MM.1S (cell line): ENCODE results near the gene GPATCH2.

ENCODE experiments used
- DNase-seq: peaks from one replicate; pipeline ENCODE4 v3.0.0-alpha.2; 2015
- H2AFZ ChIP-seq: fragments of 300-600 bp; sonication (generic); 2 replicates; pipeline ENCODE4 v1.6.0; 2016; ENCODE audit warnings: antibody characterized with exemption, low read length
- H3F3A ChIP-seq: fragments of 300-600 bp; sonication (generic); 2 replicates; pipeline ENCODE4 v1.6.1; 2016; ENCODE audit warnings: mild to moderate bottlenecking, antibody characterized with exemption, low read length, moderate library complexity, mixed read lengths; ENCODE audit not compliant: insufficient read depth
- H3K27ac ChIP-seq: fragments of 300-600 bp; sonication (generic); 2 replicates; pipeline ENCODE4 v1.5.1; 2016; ENCODE audit warnings: mild to moderate bottlenecking, low read length
- H3K27me3 ChIP-seq: fragments of 300-600 bp; sonication (generic); replicated peaks from 2 replicates; pipeline ENCODE4 v1.6.0; 2016; ENCODE audit warnings: low read length; ENCODE audit not compliant: insufficient read depth
- H3K36me3 ChIP-seq: fragments of 300-600 bp; sonication (generic); replicated peaks from 2 replicates; pipeline ENCODE4 v1.6.1; 2016; ENCODE audit warnings: mild to moderate bottlenecking, low read length, mixed read lengths; ENCODE audit not compliant: insufficient read depth
- H3K4me1 ChIP-seq: fragments of 300-600 bp; sonication (generic); 2 replicates; pipeline ENCODE4 v1.6.1; 2016; ENCODE audit warnings: low read length, mixed read lengths
- H3K4me2 ChIP-seq: fragments of 300-600 bp; sonication (generic); 2 replicates; pipeline ENCODE4 v1.6.0; 2016; ENCODE audit warnings: low read depth, low read length
- H3K4me3 ChIP-seq: fragments of 300-600 bp; sonication (generic); 2 replicates; pipeline ENCODE4 v1.5.1; 2016; ENCODE audit warnings: low read length, mixed read lengths
- H3K79me2 ChIP-seq: fragments of 300-600 bp; sonication (generic); 2 replicates; pipeline ENCODE4 v1.6.1; 2016; ENCODE audit warnings: mixed run types, low read length, mixed read lengths
- H3K9ac ChIP-seq: fragments of 300-600 bp; sonication (generic); 2 replicates; pipeline ENCODE4 v1.6.1; 2016; ENCODE audit warnings: low read length, mixed read lengths
- H3K9me2 ChIP-seq: fragments of 300-600 bp; sonication (generic); replicated peaks from 2 replicates; pipeline ENCODE4 v1.6.1; 2016; ENCODE audit warnings: mild to moderate bottlenecking, low read length, mixed read lengths; ENCODE audit not compliant: insufficient read depth
- H3K9me3 ChIP-seq: fragments of 300-600 bp; sonication (generic); replicated peaks from 2 replicates; pipeline ENCODE4 v1.6.1; 2016; ENCODE audit warnings: mild to moderate bottlenecking, low read length, mixed read lengths; ENCODE audit not compliant: insufficient read depth
- H4K20me1 ChIP-seq: fragments of 300-600 bp; sonication (generic); 2 replicates; pipeline ENCODE4 v1.6.1; 2016; ENCODE audit warnings: mild to moderate bottlenecking, low read length, moderate library complexity, mixed read lengths; ENCODE audit not compliant: insufficient read depth
- EZH2 ChIP-seq: fragments of 300-600 bp; sonication (generic); optimal IDR thresholded peaks from 2 replicates; pipeline ENCODE3; 2017; ENCODE audit warnings: low read depth, mild to moderate bottlenecking, antibody characterized with exemption, low read length, mixed read lengths
- EZH2phosphoT487 ChIP-seq: fragments of 300-600 bp; sonication (generic); IDR thresholded peaks from 2 replicates; pipeline ENCODE4 v1.6.1; 2018; ENCODE audit warnings: antibody characterized with exemption, low read length
- TF ChIP-seq, protein P1 (sequence below): fragments of 300-600 bp; sonication (generic); IDR thresholded peaks from 2 replicates; pipeline ENCODE4 v1.5.1; 2016; ENCODE audit warnings: antibody characterized with exemption, low read length, mixed read lengths

Gene GPATCH2

DNA sequence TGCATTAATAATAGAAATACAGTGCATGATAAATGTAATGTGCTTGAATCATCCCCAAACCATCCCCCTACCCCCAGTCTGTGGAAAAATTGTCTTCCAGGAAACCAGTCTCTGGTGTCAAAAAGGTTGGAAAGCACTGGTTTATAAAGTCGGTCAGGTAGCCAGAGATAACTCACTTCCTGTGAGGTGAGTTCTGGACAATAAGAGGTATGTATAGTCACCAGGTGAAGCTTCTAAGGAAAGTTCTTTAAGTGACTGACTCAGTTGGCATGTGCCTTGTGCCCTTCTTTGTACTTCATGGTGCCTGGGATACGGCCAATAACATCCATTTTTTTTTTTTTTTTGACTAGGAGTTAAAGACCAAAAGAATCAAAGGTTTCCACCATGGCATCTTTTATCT, 103.7 kb downstream of the GPATCH2 start:
- H3K9me3 ChIP-seq = no peaks in the 10 kb centered on the region
- H3K4me1 ChIP-seq = no peaks in the 10 kb centered on the region
- H3K27me3 ChIP-seq = no peaks in the 10 kb centered on the region
- no peak for TF ChIP-seq EZH2
- TF ChIP-seq EZH2phosphoT487 = no peak
- TF ChIP-seq, protein P1, sequence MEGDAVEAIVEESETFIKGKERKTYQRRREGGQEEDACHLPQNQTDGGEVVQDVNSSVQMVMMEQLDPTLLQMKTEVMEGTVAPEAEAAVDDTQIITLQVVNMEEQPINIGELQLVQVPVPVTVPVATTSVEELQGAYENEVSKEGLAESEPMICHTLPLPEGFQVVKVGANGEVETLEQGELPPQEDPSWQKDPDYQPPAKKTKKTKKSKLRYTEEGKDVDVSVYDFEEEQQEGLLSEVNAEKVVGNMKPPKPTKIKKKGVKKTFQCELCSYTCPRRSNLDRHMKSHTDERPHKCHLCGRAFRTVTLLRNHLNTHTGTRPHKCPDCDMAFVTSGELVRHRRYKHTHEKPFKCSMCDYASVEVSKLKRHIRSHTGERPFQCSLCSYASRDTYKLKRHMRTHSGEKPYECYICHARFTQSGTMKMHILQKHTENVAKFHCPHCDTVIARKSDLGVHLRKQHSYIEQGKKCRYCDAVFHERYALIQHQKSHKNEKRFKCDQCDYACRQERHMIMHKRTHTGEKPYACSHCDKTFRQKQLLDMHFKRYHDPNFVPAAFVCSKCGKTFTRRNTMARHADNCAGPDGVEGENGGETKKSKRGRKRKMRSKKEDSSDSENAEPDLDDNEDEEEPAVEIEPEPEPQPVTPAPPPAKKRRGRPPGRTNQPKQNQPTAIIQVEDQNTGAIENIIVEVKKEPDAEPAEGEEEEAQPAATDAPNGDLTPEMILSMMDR = no peak
- no peaks in the 10 kb centered on the region for H3K36me3 ChIP-seq
- H3K27ac ChIP-seq = no peak overlapping the region
- H3K4me3 ChIP-seq = no peak overlapping the region
- no peak for DNase-seq
- no peaks in the 10 kb centered on the region for H4K20me1 ChIP-seq
- no peaks in the 10 kb centered on the region; the same call in 1 of the 2 replicates for H3K9me2 ChIP-seq
- no peaks in the 10 kb centered on the region for H3F3A ChIP-seq
- no peak overlapping the region for H3K4me2 ChIP-seq
- H2AFZ ChIP-seq = no peak overlapping the region
- no peak overlapping the region for H3K9ac ChIP-seq
- H3K79me2 ChIP-seq = no peaks in the 10 kb centered on the region

DNA sequence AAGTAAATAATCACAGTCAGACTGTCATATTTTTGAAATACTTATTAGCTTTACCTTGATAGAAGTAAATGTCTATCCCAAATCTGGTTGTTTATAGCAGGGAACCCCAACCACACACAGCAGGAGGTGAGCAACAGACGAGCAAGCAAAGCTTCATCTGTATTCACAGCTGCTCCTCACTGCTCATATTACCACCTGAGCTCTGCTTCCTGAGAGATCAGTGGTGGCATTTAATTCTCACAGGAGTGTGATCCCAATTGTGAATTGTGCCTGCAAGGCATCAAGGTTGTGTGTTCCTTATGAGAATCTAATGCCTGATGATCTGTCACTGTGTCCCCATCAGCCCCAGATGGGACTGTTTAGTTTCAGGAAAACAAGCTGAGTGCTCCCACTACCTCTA, 104.3 kb downstream of the GPATCH2 start:
- Histone ChIP-seq H3K79me2 (no peaks in the 10 kb centered on the region), H3K27ac (no peak overlapping the region), H4K20me1 (no peaks in the 10 kb centered on the region), H3K36me3 (no peaks in the 10 kb centered on the region), H3K9ac (no peak overlapping the region), H3K9me2 (no peaks in the 10 kb centered on the region; the same call in 1 of the 2 replicates), H3K4me3 (no peak overlapping the region), H3K4me2 (no peak overlapping the region), H3F3A (no peaks in the 10 kb centered on the region), H3K27me3 (no peaks in the 10 kb centered on the region), H3K4me1 (no peaks in the 10 kb centered on the region), H2AFZ (no peak overlapping the region), H3K9me3 (no peaks in the 10 kb centered on the region)
- no peak for DNase-seq
- TF ChIP-seq, protein P1 = no peak
- TF ChIP-seq EZH2 (no peak), EZH2phosphoT487 (no peak)

DNA sequence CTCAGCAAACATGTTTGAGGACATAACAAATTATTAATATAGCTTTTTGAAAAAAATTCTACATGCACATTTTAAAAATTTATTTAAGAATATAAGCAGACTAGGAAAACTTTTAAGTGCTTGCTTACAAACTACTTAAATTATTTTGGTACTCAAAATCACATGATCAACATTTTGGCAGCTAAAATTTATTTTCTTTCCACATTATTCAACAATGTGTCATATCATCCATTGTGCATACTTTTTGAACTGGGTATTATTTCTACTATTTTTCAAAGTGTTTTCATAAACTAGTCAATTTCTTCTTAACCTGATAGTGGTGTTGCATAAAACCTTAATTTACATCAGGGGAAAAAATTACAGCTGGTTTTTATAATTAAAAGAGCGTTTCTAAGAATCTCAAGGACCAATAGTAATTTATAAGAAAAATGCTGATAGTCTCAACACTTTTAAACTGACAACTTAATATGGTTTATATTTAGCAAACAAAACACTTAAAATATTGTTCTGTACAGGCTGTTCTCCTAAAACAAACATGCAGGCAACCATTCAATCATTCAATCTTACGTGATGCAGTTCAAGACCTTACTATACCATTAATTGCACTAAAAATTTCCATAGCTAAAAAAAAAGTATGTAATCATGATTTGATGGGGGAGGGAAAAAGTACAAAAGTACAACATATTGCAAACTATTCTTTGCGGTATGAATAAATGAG, 105.0 kb downstream of the GPATCH2 start:
- Histone ChIP-seq H3K36me3 (no peaks in the 10 kb centered on the region), H3K79me2 (no peaks in the 10 kb centered on the region), H3K9me2 (no peaks in the 10 kb centered on the region; the same call in 1 of the 2 replicates), H3F3A (no peaks in the 10 kb centered on the region), H3K4me3 (no peak overlapping the region), H4K20me1 (no peaks in the 10 kb centered on the region), H3K27me3 (no peaks in the 10 kb centered on the region), H3K9ac (no peak overlapping the region), H3K4me1 (no peaks in the 10 kb centered on the region), H3K4me2 (no peak overlapping the region), H3K27ac (no peak overlapping the region), H2AFZ (no peak overlapping the region), H3K9me3 (no peaks in the 10 kb centered on the region)
- TF ChIP-seq, protein P1 = no peak
- no peak for TF ChIP-seq EZH2
- no peak for TF ChIP-seq EZH2phosphoT487
- DNase-seq = no peak
